Testis (tissue), 3 donors: ENCODE data around the gene RPS15. TPM values are rescaled to one million over a fixed set of nuclear protein-coding genes. Genes with fewer than 3 reads are reported as not detected.

Experiments used
- DNase-seq: peaks from one replicate; pipeline ENCODE4 v3.0.0-alpha.2; 2019
- H3K27ac ChIP-seq, 2 donors: fragments of 200-600 bp; sonication (generic); one replicate each; pipeline ENCODE4 v1.5.1; 2019
- H3K27me3 ChIP-seq: fragments of 200-600 bp; sonication (generic); one replicate; pipeline ENCODE4 v1.5.1; 2019
- H3K36me3 ChIP-seq: fragments of 200-600 bp; sonication (generic); one replicate; pipeline ENCODE4 v1.5.1; 2017; ENCODE audit warnings: low read depth; ENCODE audit errors: missing control alignments
- H3K4me1 ChIP-seq: fragments of 200-600 bp; sonication (generic); one replicate; pipeline ENCODE4 v1.5.1; 2019
- H3K4me3 ChIP-seq, 2 donors: fragments of 200-600 bp; sonication (generic); one replicate each; pipeline ENCODE4 v1.5.1; 2017 to 2019
- H3K9me3 ChIP-seq: fragments of 200-600 bp; sonication (generic); one replicate; pipeline ENCODE4 v1.5.1; 2017
- POLR2A ChIP-seq: fragments of 450-650 bp; IDR thresholded peaks from one replicate; pipeline ENCODE4 v1.6.1; 2017; ENCODE audit warnings: antibody characterized with exemption, mild to moderate bottlenecking, moderate library complexity
- WGBS, 2 donors: methylation state at CpG; one replicate each; pipeline ENCODE4 v1.1.5; 2018; 5-methylcytosine and 5-hydroxymethylcytosine counted together
- intact Hi-C: fragments of 100-400 bp; cut with DNase I; formaldehyde crosslinking; loops from one replicate; pipeline ENCODE4 v1.15.1; 2023; ENCODE audit warnings: low total_unique reads
- polyA plus RNA-seq: library from polyadenylated mRNA; stranded (reverse); fragments of 350-450 nt; fragmentation: Illumina TruSeq; extraction: RNeasy Lipid Tissue Mini Kit (QIAGEN cat#74804); gene quantifications from one replicate; pipeline ENCODE4 v1.2.3, GENCODE V29; 2014; ENCODE audit warnings: low read depth, low replicate concordance; ENCODE audit not compliant: insufficient read depth
- total RNA-seq, 2 donors: library from RNA; depleted of rRNA; stranded (reverse); fragments of >200 nt; gene quantifications; one replicate each; pipeline ENCODE4 v1.2.3, GENCODE V29; 2016
- TF ChIP-seq, protein P1 (sequence below), 3 experiments: fragments of 450-650 bp in 2 of 3; fragments of 200-600 bp in 1 of 3; sonication (generic) in 1 of 3; IDR thresholded peaks; one replicate each; pipeline ENCODE4 v1.5.1; 2016 to 2019; ENCODE audit warnings: antibody characterized with exemption in 3 of 3, mild to moderate bottlenecking in 2 of 3, moderate library complexity in 1 of 3

The RPS15 gene
- total and polyA plus RNA-seq, 3 donors from 2014 or later, result 768 to 1,750 (median 1,248) TPM

- no peak for TF ChIP-seq POLR2A
- TF ChIP-seq, protein P1, sequence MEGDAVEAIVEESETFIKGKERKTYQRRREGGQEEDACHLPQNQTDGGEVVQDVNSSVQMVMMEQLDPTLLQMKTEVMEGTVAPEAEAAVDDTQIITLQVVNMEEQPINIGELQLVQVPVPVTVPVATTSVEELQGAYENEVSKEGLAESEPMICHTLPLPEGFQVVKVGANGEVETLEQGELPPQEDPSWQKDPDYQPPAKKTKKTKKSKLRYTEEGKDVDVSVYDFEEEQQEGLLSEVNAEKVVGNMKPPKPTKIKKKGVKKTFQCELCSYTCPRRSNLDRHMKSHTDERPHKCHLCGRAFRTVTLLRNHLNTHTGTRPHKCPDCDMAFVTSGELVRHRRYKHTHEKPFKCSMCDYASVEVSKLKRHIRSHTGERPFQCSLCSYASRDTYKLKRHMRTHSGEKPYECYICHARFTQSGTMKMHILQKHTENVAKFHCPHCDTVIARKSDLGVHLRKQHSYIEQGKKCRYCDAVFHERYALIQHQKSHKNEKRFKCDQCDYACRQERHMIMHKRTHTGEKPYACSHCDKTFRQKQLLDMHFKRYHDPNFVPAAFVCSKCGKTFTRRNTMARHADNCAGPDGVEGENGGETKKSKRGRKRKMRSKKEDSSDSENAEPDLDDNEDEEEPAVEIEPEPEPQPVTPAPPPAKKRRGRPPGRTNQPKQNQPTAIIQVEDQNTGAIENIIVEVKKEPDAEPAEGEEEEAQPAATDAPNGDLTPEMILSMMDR (IDR thresholded peaks at IDR 0.05), result no peak
- intact Hi-C loops, result no loop called here
- Histone ChIP-seq H3K27ac (no peak overlapping the region), H3K36me3 (no peaks in the 10 kb centered on the region), H3K4me1 (peaks cover 24% of the 10 kb centered on the region), H3K4me3 (peak overlapping the region; percentile 26 to 39), H3K9me3 (no peaks in the 10 kb centered on the region), H3K27me3 (no peaks in the 10 kb centered on the region)
- no peak for DNase-seq
- WGBS, 2 donors, result 0 to 19% methylated on average over 2 to 21 of the region's 22 CpGs
These were observed 31.8 kb downstream of the RPS15 start for GRCh38 chr19:1470055-1470304.

DNA sequence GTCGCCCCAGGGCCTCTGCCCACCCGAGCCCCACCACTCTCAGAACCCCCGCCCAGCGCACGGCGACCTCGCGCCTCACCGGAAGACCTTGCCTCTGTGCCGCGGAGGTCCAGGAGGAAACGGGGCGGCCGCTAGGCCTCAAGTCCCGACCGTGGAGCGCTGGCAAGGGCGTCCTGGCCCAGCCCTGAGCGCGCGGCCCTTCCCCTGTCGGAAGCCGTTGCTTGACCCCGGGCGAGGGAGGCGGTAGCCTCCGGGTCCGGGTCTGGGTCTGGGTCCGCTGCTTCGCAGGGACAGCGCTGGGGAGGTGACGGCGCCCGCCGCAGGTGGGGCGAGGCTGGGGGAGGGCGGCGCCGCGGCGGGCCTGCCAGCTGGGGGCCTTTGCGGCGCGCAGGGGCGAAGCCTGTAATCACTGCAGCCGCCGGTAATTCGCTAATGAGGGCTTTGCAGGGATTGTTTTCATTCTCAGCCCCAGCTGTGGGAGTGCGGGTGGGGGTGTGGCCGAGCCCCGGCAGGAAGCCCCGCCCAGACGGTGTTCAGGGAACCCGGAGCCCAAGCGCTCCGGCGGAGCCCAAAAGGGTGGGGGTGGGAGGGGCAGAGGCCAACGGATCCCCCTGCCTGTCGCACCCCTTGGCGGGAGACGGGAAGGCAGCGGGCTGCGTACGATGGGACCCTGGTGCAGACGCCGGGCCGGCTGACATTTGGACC is 32.3 kb downstream of the RPS15 start:
- Histone ChIP-seq H3K27me3 (no peaks in the 10 kb centered on the region), H3K4me3 (peak overlapping the region; percentile 26 to 39), H3K27ac (no peak overlapping the region), H3K4me1 (peaks cover 24% of the 10 kb centered on the region), H3K36me3 (no peaks in the 10 kb centered on the region), H3K9me3 (no peaks in the 10 kb centered on the region)
- intact Hi-C loops, result no loop called here
- peak; percentile 74 for DNase-seq
- TF ChIP-seq POLR2A, result no peak
- TF ChIP-seq, protein P1 (IDR thresholded peaks at IDR 0.05), result no peak
- 0 to 6% methylated on average over 7 to 50 of the region's 67 CpGs for WGBS, 2 donors

GRCh38 chr19:1471010-1471514 is 32.9 kb downstream of the RPS15 start:
- H3K4me3 ChIP-seq, result peak overlapping the region; percentile 26 to 39
- no peaks in the 10 kb centered on the region for H3K9me3 ChIP-seq
- H3K27ac ChIP-seq, result no peak overlapping the region
- H3K4me1 ChIP-seq, result peaks cover 18% of the 10 kb centered on the region
- no peaks in the 10 kb centered on the region for H3K36me3 ChIP-seq
- DNase-seq, result no peak
- no peaks in the 10 kb centered on the region for H3K27me3 ChIP-seq
- 17 to 37% methylated on average over 2 to 28 of the region's 28 CpGs for WGBS, 2 donors
- TF ChIP-seq, protein P1 (IDR thresholded peaks at IDR 0.05), result no peak
- TF ChIP-seq POLR2A, result no peak
- intact Hi-C loops, result no loop called here

GRCh38 chr19:1471515-1472160 is 33.4 kb downstream of the RPS15 start:
- Histone ChIP-seq H3K4me1 (peaks cover 18% of the 10 kb centered on the region), H3K27me3 (no peaks in the 10 kb centered on the region), H3K9me3 (no peaks in the 10 kb centered on the region), H3K27ac (no peak overlapping the region), H3K4me3 (no peak overlapping the region), H3K36me3 (no peaks in the 10 kb centered on the region)
- intact Hi-C loops, result no loop called here
- no peak for DNase-seq
- WGBS, 2 donors, result 49 to 53% methylated on average over 12 to 24 of the region's 24 CpGs
- TF ChIP-seq, protein P1 (IDR thresholded peaks at IDR 0.05), result peak in 1 of 3 experiments; percentile 15
- TF ChIP-seq POLR2A, result no peak
